Femur (tissue), 1 donor: Measurements from ENCODE around the gene TREM1.
A peak's percentile ranks its signal among the peaks of the same experiment; 100 is the strongest.
"Not testable (repeated sequence)": the region's sequence is repeated elsewhere in the genome, so short reads cannot be mapped to it uniquely, and the experiment has no call there.

Experiments
- DNase-seq: peaks from one replicate; pipeline ENCODE4 v3.0.0-alpha.2; 2017

Gene TREM1

GRCh38 chr6:41257369-41258195 lies 28.9 kb downstream of the TREM1 start:
- DNase-seq = peak; percentile 57

DNA sequence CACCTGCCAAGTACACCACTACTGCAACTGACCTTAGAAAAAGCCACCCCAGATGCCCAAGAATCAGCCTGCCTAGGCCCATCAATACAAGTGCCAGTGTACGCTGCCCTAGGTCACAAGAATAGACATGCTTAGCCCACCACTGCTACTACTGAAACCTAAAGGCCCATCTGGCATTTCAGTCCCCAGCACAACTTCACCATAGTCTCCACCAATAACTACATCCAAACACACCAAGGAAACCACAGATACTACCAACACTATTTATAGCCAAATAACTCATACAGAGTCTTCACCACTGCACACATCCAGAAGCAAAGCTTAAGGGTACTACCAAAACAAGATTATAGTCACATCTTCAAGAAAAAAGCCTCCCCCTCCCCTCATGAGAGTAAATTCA lies 30.1 kb downstream of the TREM1 start:
- no peak for DNase-seq

GRCh38 chr6:41255638-41256246 lies 30.7 kb downstream of the TREM1 start:
- DNase-seq = no peak

DNA sequence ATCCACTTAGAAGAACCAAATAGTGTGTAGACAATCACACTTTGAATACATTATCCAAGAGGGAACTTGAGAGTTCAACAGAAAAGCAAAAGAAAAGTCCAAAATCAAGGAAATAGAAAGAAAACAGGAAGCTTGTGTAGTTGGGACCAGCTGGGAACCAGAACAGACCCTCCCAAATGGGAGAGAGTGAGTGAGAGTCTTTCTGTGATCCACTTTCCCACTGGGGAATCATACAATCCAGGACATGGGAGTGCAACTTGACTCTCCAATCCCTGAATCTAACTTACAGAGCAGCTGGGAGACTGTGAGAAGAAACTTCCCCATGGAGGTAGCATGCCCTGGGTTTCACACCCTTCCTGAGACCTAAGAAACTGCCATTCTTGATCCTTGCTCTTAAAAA lies 31.4 kb downstream of the TREM1 start:
- no peak for DNase-seq

- no peak for DNase-seq
These were observed 33.9 kb downstream of the TREM1 start for GRCh38 chr6:41252401-41253169.

DNA sequence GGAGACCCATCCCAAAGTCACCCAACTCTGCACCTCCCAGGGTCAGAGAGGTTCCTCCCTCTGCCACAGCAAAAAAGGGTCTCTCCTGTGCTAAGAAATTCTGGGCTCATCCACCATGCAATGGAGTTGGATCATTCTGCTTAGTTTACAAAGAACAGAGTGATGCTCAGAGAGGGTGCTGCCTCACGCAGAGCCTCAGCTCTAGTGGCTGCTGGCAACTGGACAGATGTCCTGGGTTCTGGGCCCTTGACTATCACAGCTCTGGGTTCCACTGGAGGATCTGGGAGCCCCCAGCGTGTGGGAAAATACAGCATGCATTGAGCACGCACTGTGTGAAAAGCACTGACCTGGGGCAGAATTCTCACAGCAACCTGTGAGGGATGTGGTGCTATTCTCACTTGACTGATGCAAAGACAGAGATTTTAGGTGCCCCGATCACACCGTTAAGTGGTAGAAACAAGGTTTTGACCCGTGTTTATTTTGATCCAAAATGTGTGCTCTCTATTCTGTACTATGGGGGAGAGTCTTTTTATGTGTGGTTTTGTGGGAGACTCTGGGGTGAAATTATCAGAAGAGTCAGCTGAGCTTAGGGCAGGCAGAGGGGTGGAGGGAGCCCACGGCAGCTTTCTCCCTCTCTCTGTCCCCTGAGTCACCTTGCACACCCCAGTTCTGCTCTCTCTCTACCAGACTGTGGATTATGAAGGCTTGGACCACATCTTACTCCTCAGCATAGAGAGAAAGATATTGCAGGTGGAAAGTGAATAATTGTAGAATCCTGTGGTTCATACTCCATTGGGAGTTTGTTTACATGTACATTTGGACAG lies 38.4 kb downstream of the TREM1 start:
- no peak for DNase-seq

GRCh38 chr6:41247288-41247865 lies 39.1 kb downstream of the TREM1 start:
- no peak for DNase-seq

- not testable (repeated sequence) for DNase-seq
These were observed 40.0 kb downstream of the TREM1 start for GRCh38 chr6:41246529-41246928.

DNA sequence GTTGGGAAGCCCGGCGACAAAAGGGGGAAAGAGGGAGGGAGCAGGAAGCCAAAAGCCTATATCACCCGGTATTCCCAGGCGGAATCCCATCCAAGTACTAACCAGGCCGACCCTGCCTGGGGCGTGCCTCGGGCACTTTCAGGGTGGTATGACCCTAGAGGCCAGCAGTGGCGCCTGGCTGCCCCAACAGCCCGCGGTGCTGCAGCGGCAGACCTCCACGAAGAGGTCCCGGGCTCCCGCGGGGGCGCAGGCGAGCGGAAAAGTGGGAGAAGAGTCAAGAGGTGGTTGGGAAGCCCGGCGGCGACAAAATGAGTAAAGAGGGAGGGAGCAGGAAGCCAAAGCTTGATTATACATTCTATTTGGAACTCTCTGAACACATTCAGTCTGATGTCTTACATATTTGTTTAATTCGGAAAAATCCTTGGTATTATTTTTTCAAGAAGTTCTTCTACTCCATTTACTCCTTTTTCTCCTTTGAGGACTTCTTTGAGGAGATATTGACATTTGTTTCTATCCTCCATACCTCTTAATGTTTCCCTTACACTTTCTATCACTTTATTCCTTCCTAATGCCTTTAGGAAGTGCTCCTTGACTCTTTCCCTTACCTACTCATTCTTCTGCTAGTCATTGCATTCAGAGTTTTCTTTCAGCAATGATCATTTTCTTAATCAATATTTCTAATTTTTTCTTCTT lies 46.9 kb downstream of the TREM1 start:
- no peak for DNase-seq

GRCh38 chr6:41237128-41237527 lies 49.4 kb downstream of the TREM1 start:
- DNase-seq = no peak

DNA sequence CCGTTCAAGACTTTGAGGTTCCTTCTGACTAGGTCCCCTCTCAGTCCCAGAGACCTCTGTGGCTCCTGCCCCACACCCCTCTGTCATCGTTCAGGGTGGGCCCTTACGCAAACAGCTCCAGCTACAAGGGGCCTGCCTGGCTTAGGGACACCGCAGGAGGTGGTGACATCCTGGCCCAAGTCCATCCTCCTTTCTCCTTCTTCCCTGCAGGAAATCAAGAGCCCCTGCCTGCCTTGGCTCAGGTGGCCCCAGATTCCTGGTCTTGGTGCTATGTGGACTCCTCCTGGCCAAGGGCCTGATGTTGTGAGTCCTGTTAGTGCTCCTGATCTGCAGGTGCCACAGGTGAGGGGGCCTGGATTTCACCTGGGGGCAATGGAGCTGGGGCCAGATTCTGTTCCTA lies 50.2 kb downstream of the TREM1 start:
- no peak for DNase-seq

GRCh38 chr6:41232667-41233066 lies 53.8 kb downstream of the TREM1 start:
- DNase-seq = no peak

- DNase-seq = no peak
These were observed 55.2 kb downstream of the TREM1 start for GRCh38 chr6:41231246-41231645.

DNA sequence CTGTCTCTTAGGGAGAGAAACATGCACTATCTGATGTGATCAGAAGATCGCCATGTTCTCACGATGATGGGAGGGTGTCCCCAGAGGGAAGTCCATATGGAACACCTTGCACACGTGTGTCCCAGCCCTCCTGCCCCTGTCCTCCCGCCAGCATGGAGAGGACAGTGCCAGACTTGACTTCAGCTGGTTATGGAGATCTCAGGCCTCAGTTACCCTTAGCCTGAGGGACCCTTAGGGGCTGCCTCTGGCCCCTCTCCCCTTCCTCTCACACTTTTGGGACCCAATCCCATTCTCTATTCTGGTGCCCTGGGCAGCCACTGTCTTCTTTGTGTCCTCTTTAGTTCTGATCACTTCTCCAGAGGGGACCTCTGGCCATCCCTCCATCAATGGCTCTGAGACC lies 56.8 kb downstream of the TREM1 start:
- DNase-seq = no peak

DNA sequence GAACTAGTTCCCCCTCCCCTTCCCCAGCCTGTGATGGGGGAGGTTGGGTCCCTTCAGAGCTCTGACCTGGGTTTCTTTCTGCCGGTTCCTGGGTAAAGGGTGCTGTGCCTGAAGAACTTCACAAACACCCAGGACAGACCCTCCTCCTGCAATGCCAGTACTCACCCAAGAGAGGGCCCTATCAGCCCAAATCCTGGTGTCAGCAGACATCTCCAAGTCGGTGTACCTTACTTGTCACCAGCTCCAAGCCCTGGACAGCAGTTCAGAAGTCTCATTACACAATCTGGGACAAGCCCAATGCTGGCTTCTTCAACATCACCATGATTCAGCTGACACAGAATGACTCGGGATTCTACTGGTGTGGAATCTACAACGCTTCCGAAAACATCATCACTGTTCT lies 57.9 kb downstream of the TREM1 start:
- no peak for DNase-seq

GRCh38 chr6:41228096-41228495 lies 58.4 kb downstream of the TREM1 start, which contains the start of gene TREML4:
TREML4 (plus strand) TSS chr6:41228349; CDS start chr6:41228428, 79 bp downstream.
- DNase-seq = no peak

DNA sequence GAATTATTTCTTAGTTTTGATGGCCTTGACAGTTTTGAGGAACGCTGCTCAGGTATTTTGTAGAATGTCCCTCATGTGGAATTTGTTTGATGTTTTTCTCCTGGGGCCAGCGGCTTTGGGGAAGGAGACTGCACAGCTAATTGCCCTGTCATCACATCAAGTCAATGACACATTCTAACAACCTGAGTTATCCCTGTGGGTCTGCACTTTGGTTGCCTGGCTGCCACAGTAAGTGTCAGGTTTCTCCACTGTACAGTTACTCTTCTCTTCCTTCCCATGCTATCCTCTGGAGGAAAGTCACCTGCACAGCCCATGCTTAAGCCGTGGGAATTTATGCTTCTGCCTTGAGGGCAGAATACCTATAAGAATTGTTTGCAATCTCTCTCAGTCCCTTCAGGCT lies 59.7 kb downstream of the TREM1 start:
- DNase-seq = no peak

- DNase-seq = no peak
These were observed 61.7 kb downstream of the TREM1 start for GRCh38 chr6:41224800-41225199.
